Suprapubic skin (tissue), 3 donors: ENCODE data around the gene NUDT3.

ENCODE experiments used
- CTCF ChIP-seq, 2 donors: fragments of 200-600 bp in 1 of 2; fragments of 450-650 bp in 1 of 2; sonication (generic) in 1 of 2; IDR thresholded peaks; one replicate each; pipeline ENCODE4 v1.5.1; 2016 to 2019; ENCODE audit warnings: antibody characterized with exemption in 2 of 2, mild to moderate bottlenecking in 1 of 2, moderate library complexity in 1 of 2
- POLR2AphosphoS5 ChIP-seq, 3 donors: sonication (generic); formaldehyde crosslinking; IDR thresholded peaks; one replicate each; pipeline ENCODE4 v1.6.1; 2017; ENCODE audit warnings: antibody characterized with exemption in 3 of 3

GRCh38 chr6:34315256-34315655 is 77.2 kb downstream of the NUDT3 start:
- no peak for TF ChIP-seq CTCF (IDR thresholded peaks at IDR 0.05)
- no peak for TF ChIP-seq POLR2AphosphoS5 (IDR thresholded peaks at IDR 0.05)
